Immature natural killer cell (primary cell): ENCODE results near the gene ALK. TPM values are rescaled to one million over a fixed set of nuclear protein-coding genes. Genes with fewer than 3 reads are reported as not detected.
A peak's percentile ranks its signal among the peaks of the same experiment; 100 is the strongest.

Experiments
- DNase-seq, 3 donors: peaks; one replicate each; pipeline ENCODE4 v3.0.0; 2022; ENCODE audit warnings: mixed read lengths in 1 of 3
- H3K27ac Mint-ChIP-seq, 6 donors: one replicate each; pipeline ENCODE4 v1.8.0; 2020; ENCODE audit warnings: mixed read lengths in 6 of 6, mild to moderate bottlenecking in 5 of 6, inconsistent platforms in 4 of 6, moderate library complexity in 3 of 6
- H3K27me3 Mint-ChIP-seq, 3 donors: one replicate each; pipeline ENCODE4 v1.8.0; 2020 to 2021; ENCODE audit warnings: low read depth in 3 of 3, mild to moderate bottlenecking in 3 of 3, mixed read lengths in 3 of 3, moderate library complexity in 3 of 3, inconsistent platforms in 1 of 3
- H3K36me3 Mint-ChIP-seq, 3 donors: one replicate each; pipeline ENCODE4 v1.8.0; 2020; ENCODE audit warnings: mixed read lengths in 3 of 3, inconsistent platforms in 2 of 3, mild to moderate bottlenecking in 2 of 3
- H3K4me1 Mint-ChIP-seq, 2 donors: one replicate each; pipeline ENCODE4 v1.8.0; 2020; ENCODE audit warnings: inconsistent platforms in 2 of 2, mild to moderate bottlenecking in 2 of 2, mixed read lengths in 2 of 2, moderate library complexity in 1 of 2
- H3K4me3 Mint-ChIP-seq, 5 donors: one replicate each; pipeline ENCODE4 v1.8.0; 2020; ENCODE audit warnings: mild to moderate bottlenecking in 5 of 5, mixed read lengths in 5 of 5, inconsistent platforms in 3 of 5, moderate library complexity in 3 of 5
- H3K9me3 Mint-ChIP-seq, 6 donors: one replicate each; pipeline ENCODE4 v1.8.0; 2020; ENCODE audit warnings: mild to moderate bottlenecking in 6 of 6, mixed read lengths in 6 of 6, inconsistent platforms in 4 of 6, moderate library complexity in 3 of 6
- polyA plus RNA-seq, 3 donors: library from polyadenylated mRNA; unstranded; fragments of 300-500 nt; fragmentation: Illumina TruSeq; gene quantifications; one replicate each; pipeline ENCODE4 v1.2.3, GENCODE V29; 2021

The ALK gene
- polyA plus RNA-seq, 3 donors from 2014 or later = not detected

- DNase-seq = no peak
- Mint-ChIP-seq H3K4me1 (no peaks in the 10 kb centered on the region), H3K36me3 (no peaks in the 10 kb centered on the region), H3K27me3 (peaks cover 3 to 8% (median 4%) of the 10 kb centered on the region in 3 donors), H3K27ac (no peak overlapping the region), H3K4me3 (no peak overlapping the region), H3K9me3 (no peaks in the 10 kb centered on the region)
Measured at GRCh38 chr2:29335396-29335795, 586.0 kb downstream of the ALK start.

GRCh38 chr2:29334706-29335105 is 586.7 kb downstream of the ALK start:
- H3K9me3 Mint-ChIP-seq = no peaks in the 10 kb centered on the region
- H3K36me3 Mint-ChIP-seq = no peaks in the 10 kb centered on the region
- peaks cover 3 to 8% (median 4%) of the 10 kb centered on the region in 3 donors for H3K27me3 Mint-ChIP-seq
- no peak for DNase-seq
- no peaks in the 10 kb centered on the region for H3K4me1 Mint-ChIP-seq
- no peak overlapping the region for H3K27ac Mint-ChIP-seq
- H3K4me3 Mint-ChIP-seq = no peak overlapping the region

DNA sequence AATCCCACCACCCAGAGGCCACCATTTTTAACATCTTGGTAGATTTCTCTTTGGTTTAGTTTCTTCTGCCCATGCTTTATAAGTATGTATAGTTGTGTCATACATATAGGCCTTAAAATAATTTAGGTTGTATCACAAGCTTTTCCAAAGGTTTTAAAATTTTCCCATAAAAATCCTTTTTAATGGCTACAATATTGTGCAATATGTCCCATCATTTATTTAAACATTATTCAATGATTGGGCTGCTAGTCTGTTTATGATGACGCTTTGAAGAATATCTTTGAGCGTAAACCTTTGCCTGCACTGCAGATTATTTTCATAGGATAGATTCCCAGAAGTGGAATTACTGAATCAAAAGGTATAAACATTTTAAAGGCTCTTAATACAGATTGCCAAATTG is 588.8 kb downstream of the ALK start:
- no peaks in the 10 kb centered on the region for H3K36me3 Mint-ChIP-seq
- no peaks in the 10 kb centered on the region for H3K9me3 Mint-ChIP-seq
- H3K4me1 Mint-ChIP-seq = no peaks in the 10 kb centered on the region
- DNase-seq = no peak
- no peak overlapping the region for H3K4me3 Mint-ChIP-seq
- no peak overlapping the region for H3K27ac Mint-ChIP-seq
- peaks cover 0 to 6% (median 3%) of the 10 kb centered on the region in 3 donors for H3K27me3 Mint-ChIP-seq

DNA sequence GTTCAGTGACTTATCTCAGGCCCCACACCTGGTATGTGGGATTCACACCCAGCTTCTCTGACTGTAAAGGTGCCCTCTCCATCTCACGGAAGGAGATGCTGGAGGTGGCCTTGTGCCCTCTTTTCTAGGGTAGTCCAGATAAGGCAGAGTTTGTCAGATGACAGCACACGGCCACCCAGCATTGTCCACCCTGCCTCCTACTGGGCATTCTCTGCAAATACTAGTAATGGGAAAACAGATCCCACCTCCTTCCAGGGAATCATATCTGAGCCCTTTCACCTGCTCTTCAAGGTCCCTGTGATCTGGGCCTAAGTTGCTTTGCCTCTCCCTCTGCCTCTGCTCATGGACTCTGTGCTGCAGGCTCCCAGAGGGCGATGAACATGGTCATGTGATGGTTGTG is 591.5 kb downstream of the ALK start:
- H3K36me3 Mint-ChIP-seq = no peaks in the 10 kb centered on the region
- no peak overlapping the region for H3K4me3 Mint-ChIP-seq
- peaks cover 9 to 10% of the 10 kb centered on the region in 2 donors for H3K4me1 Mint-ChIP-seq
- H3K9me3 Mint-ChIP-seq = no peaks in the 10 kb centered on the region
- DNase-seq = peak in 1 of 3 donors; percentile 8
- H3K27me3 Mint-ChIP-seq = peaks cover 0 to 3% (median 2%) of the 10 kb centered on the region in 3 donors
- peak overlapping the region in 1 of 6 donors; percentile 4 for H3K27ac Mint-ChIP-seq

DNA sequence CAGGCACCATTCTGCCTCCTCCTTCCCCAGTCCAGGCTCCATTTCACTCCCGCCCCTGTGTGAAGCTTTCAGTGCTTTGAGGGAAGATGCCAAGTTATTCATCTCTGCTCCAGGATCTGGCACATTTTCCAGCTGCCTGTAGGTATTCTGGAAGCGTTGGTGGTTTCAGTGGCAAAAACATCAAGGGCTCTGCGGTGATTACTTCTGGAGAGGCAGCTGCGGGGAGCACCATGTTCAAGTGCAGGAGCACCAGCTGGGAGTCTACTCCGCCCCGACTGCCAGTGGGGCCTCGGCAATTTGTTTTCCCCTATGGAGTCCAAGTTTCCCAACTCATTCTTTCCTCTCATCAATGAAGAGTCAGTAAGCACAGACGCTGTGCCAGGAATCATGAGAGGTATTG is 594.5 kb downstream of the ALK start:
- Mint-ChIP-seq H3K9me3 (no peaks in the 10 kb centered on the region), H3K36me3 (no peaks in the 10 kb centered on the region), H3K4me3 (no peak overlapping the region)

DNA sequence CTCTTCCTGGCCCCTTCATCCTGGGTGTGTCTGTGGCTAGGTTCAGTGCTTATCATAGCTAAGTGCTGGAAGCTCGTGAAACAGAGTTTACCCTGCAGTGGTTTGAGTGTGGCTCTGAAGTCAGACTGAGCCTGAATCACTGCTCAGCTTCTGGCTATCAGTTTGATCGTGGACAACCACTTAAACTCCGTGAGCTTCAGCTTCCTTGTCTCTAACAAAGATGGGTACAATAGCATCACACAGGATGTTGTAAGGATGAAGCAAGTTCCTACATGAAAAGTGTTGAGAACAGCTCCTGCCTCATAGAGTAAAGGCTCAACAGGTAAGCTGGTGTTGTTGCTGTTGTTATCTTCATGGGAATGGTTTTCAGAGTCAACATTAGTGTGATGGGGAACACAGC is 595.8 kb downstream of the ALK start:
- peaks cover 27 to 29% of the 10 kb centered on the region in 2 donors for H3K4me1 Mint-ChIP-seq
- peak overlapping the region in 3 of 6 donors; percentile 35 to 68 (median 35) for H3K27ac Mint-ChIP-seq
- H3K9me3 Mint-ChIP-seq = no peaks in the 10 kb centered on the region
- H3K27me3 Mint-ChIP-seq = peaks cover 0 to 2% (median 2%) of the 10 kb centered on the region in 3 donors
- no peaks in the 10 kb centered on the region for H3K36me3 Mint-ChIP-seq
- DNase-seq = peak in 1 of 3 donors; percentile 2
- no peak overlapping the region for H3K4me3 Mint-ChIP-seq

More for the DNA sequence above, 594.5 kb downstream of the ALK start:
- Mint-ChIP-seq H3K27ac (no peak overlapping the region), H3K27me3 (peaks cover 0 to 5% (median 2%) of the 10 kb centered on the region in 3 donors), H3K4me1 (peaks cover 24 to 26% of the 10 kb centered on the region in 2 donors)
- DNase-seq = no peak

DNA sequence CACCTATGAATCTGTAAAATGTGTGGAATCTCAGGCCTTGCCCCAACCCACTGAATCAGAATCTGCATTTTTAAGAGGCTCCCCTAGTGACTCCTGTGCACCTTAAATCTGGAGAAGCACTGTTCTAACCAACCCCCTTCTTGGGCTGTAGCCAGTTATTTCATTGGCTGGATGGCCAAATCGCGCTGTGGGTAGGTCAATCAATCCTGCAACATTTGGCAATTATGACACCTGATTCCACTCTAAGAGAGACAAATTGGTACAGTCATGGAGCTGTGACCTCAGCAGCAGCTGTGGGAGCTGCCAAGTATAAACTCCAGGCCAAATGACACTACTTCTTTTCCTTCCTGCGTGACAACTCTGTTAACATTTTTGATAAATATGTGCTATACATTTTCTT is 597.4 kb downstream of the ALK start:
- Mint-ChIP-seq H3K27me3 (peaks cover 0 to 5% (median 2%) of the 10 kb centered on the region in 3 donors), H3K4me3 (no peak overlapping the region), H3K4me1 (peaks cover 27 to 29% of the 10 kb centered on the region in 2 donors), H3K27ac (peak overlapping the region in 4 of 6 donors; percentile 10 to 55 (median 40)), H3K36me3 (no peaks in the 10 kb centered on the region), H3K9me3 (no peaks in the 10 kb centered on the region)
- no peak for DNase-seq

- no peak for DNase-seq
- H3K4me3 Mint-ChIP-seq = peak overlapping the region in 1 of 5 donors; percentile 4
- H3K27me3 Mint-ChIP-seq = peaks cover 0 to 5% (median 2%) of the 10 kb centered on the region in 3 donors
- H3K4me1 Mint-ChIP-seq = peaks cover 27 to 30% of the 10 kb centered on the region in 2 donors
- no peaks in the 10 kb centered on the region for H3K9me3 Mint-ChIP-seq
- peak overlapping the region in 2 of 6 donors; percentile 20 to 56 for H3K27ac Mint-ChIP-seq
- no peaks in the 10 kb centered on the region for H3K36me3 Mint-ChIP-seq
Measured at GRCh38 chr2:29323301-29323700, 598.1 kb downstream of the ALK start.

DNA sequence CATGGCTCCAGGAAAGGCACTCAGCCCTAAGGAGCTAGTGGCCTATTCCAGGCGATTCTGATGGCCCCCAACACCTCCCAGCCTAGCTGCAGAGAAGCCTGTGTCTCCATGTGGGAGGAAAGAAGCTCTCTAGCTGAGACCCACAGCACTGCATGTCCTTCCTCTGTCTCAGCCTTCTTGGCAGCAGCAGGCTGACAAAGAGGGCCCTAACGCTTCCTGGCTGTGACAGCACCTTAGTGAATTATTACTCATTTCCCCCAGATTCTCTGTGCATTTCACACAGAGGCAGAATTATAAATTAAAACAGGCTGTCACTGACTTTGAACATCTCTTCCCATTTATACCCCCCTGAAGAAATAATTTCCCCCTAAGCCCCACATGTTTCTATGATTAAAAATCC is 599.4 kb downstream of the ALK start:
- Mint-ChIP-seq H3K27ac (peak overlapping the region in 3 of 6 donors; percentile 60 to 68 (median 67)), H3K36me3 (no peaks in the 10 kb centered on the region), H3K4me1 (peaks cover 32 to 38% of the 10 kb centered on the region in 2 donors), H3K27me3 (peaks cover 0 to 5% (median 2%) of the 10 kb centered on the region in 3 donors), H3K9me3 (no peaks in the 10 kb centered on the region), H3K4me3 (peak overlapping the region in 2 of 5 donors; percentile 15 to 46)
- DNase-seq = no peak

- H3K27ac Mint-ChIP-seq = peak overlapping the region in 1 of 6 donors; percentile 62
- H3K36me3 Mint-ChIP-seq = no peaks in the 10 kb centered on the region
- DNase-seq = no peak
- H3K4me3 Mint-ChIP-seq = peak overlapping the region in 2 of 5 donors; percentile 14 to 42
- H3K9me3 Mint-ChIP-seq = no peaks in the 10 kb centered on the region
- peaks cover 45 to 63% of the 10 kb centered on the region in 2 donors for H3K4me1 Mint-ChIP-seq
- H3K27me3 Mint-ChIP-seq = peaks cover 0 to 7% (median 7%) of the 10 kb centered on the region in 3 donors
Measured at GRCh38 chr2:29317801-29318485, 603.4 kb downstream of the ALK start.

GRCh38 chr2:29317077-29317517 is 604.3 kb downstream of the ALK start:
- Mint-ChIP-seq H3K27ac (no peak overlapping the region), H3K9me3 (no peaks in the 10 kb centered on the region), H3K27me3 (peaks cover 0 to 7% (median 5%) of the 10 kb centered on the region in 3 donors), H3K4me3 (peak overlapping the region in 1 of 5 donors; percentile 33), H3K36me3 (no peaks in the 10 kb centered on the region), H3K4me1 (peaks cover 43 to 64% of the 10 kb centered on the region in 2 donors)
- no peak for DNase-seq

GRCh38 chr2:29314816-29315571 is 606.4 kb downstream of the ALK start:
- Mint-ChIP-seq H3K27ac (peak overlapping the region; percentile 69 to 83 (median 80)), H3K4me3 (peak overlapping the region; percentile 78 to 94 (median 85)), H3K36me3 (no peaks in the 10 kb centered on the region), H3K27me3 (peaks cover 0 to 9% (median 7%) of the 10 kb centered on the region in 3 donors), H3K9me3 (no peaks in the 10 kb centered on the region), H3K4me1 (peaks cover 46 to 71% of the 10 kb centered on the region in 2 donors)
- DNase-seq = peak; percentile 46 to 72 (median 60)

- no peaks in the 10 kb centered on the region for H3K36me3 Mint-ChIP-seq
- DNase-seq = no peak
- H3K4me1 Mint-ChIP-seq = peaks cover 41 to 62% of the 10 kb centered on the region in 2 donors
- peaks cover 0 to 7% (median 4%) of the 10 kb centered on the region in 3 donors for H3K27me3 Mint-ChIP-seq
- peak overlapping the region in 1 of 6 donors; percentile 59 for H3K27ac Mint-ChIP-seq
- no peaks in the 10 kb centered on the region for H3K9me3 Mint-ChIP-seq
- peak overlapping the region in 2 of 5 donors; percentile 25 to 50 for H3K4me3 Mint-ChIP-seq
Measured at GRCh38 chr2:29311458-29311857, 609.9 kb downstream of the ALK start.
